Body of pancreas (tissue), 4 donors: ENCODE results near the gene FAM13A. TPM values are rescaled to one million over a fixed set of nuclear protein-coding genes. Genes with fewer than 3 reads are reported as not detected.

Source experiments
- ATAC-seq: fragments of 150-250 bp; one replicate; pipeline ENCODE4 v1.9.1; 2016
- DNase-seq, 4 donors: peaks; one replicate each; pipeline ENCODE4 v3.0.0-alpha.2; 2019
- H3K27ac ChIP-seq, 4 donors: fragments of 200-600 bp; sonication (generic); 1 replicate in 3 of 4; 2 replicates in 1 of 4; pipeline versions ENCODE4 v1.5.1 to v1.6.1; 2016 to 2019; ENCODE audit warnings: mild to moderate bottlenecking in 1 of 4, mixed read lengths in 1 of 4, moderate library complexity in 1 of 4
- H3K27me3 ChIP-seq, 2 donors: fragments of 200-600 bp; sonication (generic); one replicate each; pipeline ENCODE4 v1.6.0; 2016; ENCODE audit warnings: mild to moderate bottlenecking in 1 of 2
- H3K36me3 ChIP-seq, 2 donors: fragments of 200-600 bp; sonication (generic); replicated peaks in 1 of 2; 2 replicates each; pipeline ENCODE4 v1.5.1; 2016; ENCODE audit warnings: low read depth in 2 of 2; ENCODE audit not compliant: insufficient read depth in 1 of 2
- H3K4me1 ChIP-seq: fragments of 200-600 bp; sonication (generic); one replicate; pipeline ENCODE4 v1.6.0; 2016
- H3K4me3 ChIP-seq, 2 donors: fragments of 200-600 bp; sonication (generic); 1 replicate in 1 of 2; 2 replicates in 1 of 2; pipeline ENCODE4 v1.5.1; 2016 to 2019
- H3K9me3 ChIP-seq, 3 donors: fragments of 200-600 bp; sonication (generic); 1 replicate in 2 of 3; 2 replicates in 1 of 3; pipeline ENCODE4 v1.5.1; 2016
- POLR2A ChIP-seq, 3 donors: fragments of 450-650 bp; IDR thresholded peaks; one replicate each; pipeline ENCODE4 v1.6.1; 2016; ENCODE audit warnings: antibody characterized with exemption in 3 of 3, mild to moderate bottlenecking in 2 of 3
- WGBS, 2 donors: methylation state at CpG; one replicate each; pipeline ENCODE4 v1.1.5; 2017; 5-methylcytosine and 5-hydroxymethylcytosine counted together
- intact Hi-C: fragments of 100-400 bp; cut with DNase I; formaldehyde crosslinking; loops from one replicate; pipeline ENCODE4 v1.15.1; 2023
- total RNA-seq, 2 donors: library from RNA; depleted of rRNA; stranded (reverse); fragments of >200 nt; gene quantifications; one replicate each; pipeline ENCODE4 v1.1.0, GENCODE V29; 2016
- TF ChIP-seq, protein P1 (sequence below), 7 experiments: fragments of 450-650 bp in 4 of 7; fragments of 200-600 bp in 3 of 7; sonication (generic) in 3 of 7; IDR thresholded peaks; one replicate each; pipeline ENCODE4 v1.5.1; 2016 to 2019; ENCODE audit warnings: antibody characterized with exemption in 7 of 7

The FAM13A gene
- 10 to 100 TPM; 59.1 to 64.3 TPM for total RNA-seq

DNA sequence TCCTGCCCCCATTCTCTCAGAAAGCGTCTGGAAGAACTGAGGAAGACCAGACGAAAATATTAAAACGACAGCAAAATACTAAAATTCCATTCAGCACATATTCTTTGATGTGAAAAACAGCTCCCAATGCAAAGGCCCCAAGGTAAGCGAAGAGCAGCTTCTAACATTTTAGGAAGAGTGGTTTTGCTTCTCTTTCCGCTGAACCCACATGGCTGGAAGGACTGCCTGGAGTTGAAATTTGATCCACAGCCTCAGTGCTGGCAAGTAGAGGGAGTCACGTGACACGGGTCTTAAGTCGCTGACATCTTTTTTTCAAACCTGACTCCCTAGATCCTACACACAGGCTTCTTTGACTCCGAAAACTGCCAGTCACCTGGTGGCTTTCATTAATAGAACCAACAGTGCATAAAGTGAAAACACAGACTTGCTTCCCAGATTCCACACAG is at the start of gene FAM13A:
Gene FAM13A, minus strand, starts transcription at position 233 of the 446 bp plus-strand sequence. Its CDS starts 221 bp downstream, at position 12.
- DNase-seq (peak; percentile 85 to 95 (median 92)), ATAC-seq (peak; percentile 100)
- intact Hi-C loops, result no loop called here
- no peaks in the 10 kb centered on the region for H3K27me3 ChIP-seq
- peak in 2 of 3 donors; percentile 34 to 35 for TF ChIP-seq POLR2A (IDR thresholded peaks at IDR 0.05)
- TF ChIP-seq, protein P1, sequence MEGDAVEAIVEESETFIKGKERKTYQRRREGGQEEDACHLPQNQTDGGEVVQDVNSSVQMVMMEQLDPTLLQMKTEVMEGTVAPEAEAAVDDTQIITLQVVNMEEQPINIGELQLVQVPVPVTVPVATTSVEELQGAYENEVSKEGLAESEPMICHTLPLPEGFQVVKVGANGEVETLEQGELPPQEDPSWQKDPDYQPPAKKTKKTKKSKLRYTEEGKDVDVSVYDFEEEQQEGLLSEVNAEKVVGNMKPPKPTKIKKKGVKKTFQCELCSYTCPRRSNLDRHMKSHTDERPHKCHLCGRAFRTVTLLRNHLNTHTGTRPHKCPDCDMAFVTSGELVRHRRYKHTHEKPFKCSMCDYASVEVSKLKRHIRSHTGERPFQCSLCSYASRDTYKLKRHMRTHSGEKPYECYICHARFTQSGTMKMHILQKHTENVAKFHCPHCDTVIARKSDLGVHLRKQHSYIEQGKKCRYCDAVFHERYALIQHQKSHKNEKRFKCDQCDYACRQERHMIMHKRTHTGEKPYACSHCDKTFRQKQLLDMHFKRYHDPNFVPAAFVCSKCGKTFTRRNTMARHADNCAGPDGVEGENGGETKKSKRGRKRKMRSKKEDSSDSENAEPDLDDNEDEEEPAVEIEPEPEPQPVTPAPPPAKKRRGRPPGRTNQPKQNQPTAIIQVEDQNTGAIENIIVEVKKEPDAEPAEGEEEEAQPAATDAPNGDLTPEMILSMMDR (IDR thresholded peaks at IDR 0.05), result peak in 1 of 7 experiments; percentile 15
- 1 to 5% methylated on average over 9 of the region's 9 CpGs for WGBS, 2 donors
- H3K4me1 ChIP-seq, result peaks cover 25% of the 10 kb centered on the region
- H3K4me3 ChIP-seq, result peak within 1 kb of the TSS in 1 of 2 donors; percentile 4
- no peaks in the 10 kb centered on the region for H3K36me3 ChIP-seq
- peak within 1 kb of the TSS in 3 of 4 donors; percentile 62 to 74 (median 72) for H3K27ac ChIP-seq
- H3K9me3 ChIP-seq, result no peaks in the 10 kb centered on the region

DNA sequence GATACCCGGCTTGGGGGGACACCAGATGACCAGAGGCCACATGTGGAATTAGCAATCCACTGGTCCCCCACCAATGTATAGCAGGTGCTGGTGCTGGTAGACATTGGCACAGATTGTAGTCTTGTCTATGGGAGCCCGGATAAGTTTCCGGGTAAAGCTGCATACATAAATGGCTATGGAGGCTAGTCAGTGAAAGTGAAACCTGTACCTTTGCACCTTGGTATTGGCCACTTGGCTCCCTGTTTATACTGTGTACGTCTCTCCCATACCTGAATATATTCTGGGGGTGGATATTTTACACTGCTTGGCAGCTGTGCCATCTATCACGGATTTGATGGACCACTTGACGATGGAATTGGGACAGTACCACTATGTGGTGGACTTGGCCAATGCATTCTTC is 48.7 kb upstream of the FAM13A start:
- Histone ChIP-seq H3K27ac (no peak overlapping the region), H3K9me3 (no peaks in the 10 kb centered on the region), H3K27me3 (no peaks in the 10 kb centered on the region), H3K4me3 (no peak overlapping the region), H3K4me1 (peaks cover 5% of the 10 kb centered on the region), H3K36me3 (no peaks in the 10 kb centered on the region)
- DNase-seq (no peak), ATAC-seq (no peak)
- TF ChIP-seq, protein P1 (IDR thresholded peaks at IDR 0.05), result no peak
- no peak for TF ChIP-seq POLR2A (IDR thresholded peaks at IDR 0.05)
- WGBS, 2 donors, result 95 to 100% methylated on average over 4 to 6 of the region's 6 CpGs
- intact Hi-C loops, result no loop called here

DNA sequence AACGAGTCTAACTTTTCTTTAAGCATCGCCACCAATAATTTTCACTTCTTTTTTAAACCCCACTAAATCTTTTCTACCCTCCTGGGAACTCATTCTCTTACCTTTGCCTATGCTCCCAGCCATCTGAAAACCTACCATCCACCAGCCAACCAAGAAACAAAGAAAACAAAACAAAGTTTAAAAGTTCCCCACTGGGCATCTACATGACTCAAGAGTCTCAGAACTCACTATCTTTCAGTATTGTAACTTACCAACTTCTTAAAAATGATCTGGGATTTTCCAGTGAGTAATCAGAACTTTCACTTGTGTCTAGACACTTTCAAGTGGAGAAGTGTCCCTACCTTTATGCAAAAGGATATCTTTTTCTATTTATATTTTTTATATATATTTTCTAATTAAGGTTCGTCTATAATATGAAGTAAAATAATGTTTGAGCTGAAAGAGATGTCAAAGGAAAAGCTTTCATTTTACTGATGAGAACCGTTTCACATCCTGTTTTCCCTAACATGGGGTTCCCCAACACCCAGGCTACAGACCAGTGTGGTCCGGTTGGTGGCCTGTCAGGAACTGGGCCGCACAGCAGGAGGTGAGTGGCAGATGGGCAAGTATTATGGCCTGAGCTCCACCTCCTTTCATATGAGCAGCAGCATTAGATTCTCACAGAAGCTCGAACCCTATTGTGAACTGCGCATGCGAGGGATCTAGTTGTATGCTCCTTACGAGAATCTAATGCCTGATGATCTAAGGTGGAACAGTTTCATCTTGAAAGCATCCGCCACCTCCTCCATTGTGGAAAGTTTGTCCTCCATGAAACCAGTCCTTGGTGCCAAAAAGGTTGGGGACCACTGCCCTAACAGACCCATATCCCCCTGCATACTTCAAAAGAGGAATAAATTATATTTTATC is 44.5 kb upstream of the FAM13A start:
- TF ChIP-seq POLR2A (IDR thresholded peaks at IDR 0.05), result no peak
- TF ChIP-seq, protein P1 (IDR thresholded peaks at IDR 0.05), result no peak
- Histone ChIP-seq H3K27me3 (no peaks in the 10 kb centered on the region), H3K4me3 (no peak overlapping the region), H3K36me3 (no peaks in the 10 kb centered on the region), H3K4me1 (no peaks in the 10 kb centered on the region), H3K9me3 (no peaks in the 10 kb centered on the region), H3K27ac (no peak overlapping the region)
- 86 to 91% methylated on average over 11 of the region's 11 CpGs for WGBS, 2 donors
- no peak for ATAC-seq
- DNase-seq, result no peak
- intact Hi-C loops, result no loop called here

DNA sequence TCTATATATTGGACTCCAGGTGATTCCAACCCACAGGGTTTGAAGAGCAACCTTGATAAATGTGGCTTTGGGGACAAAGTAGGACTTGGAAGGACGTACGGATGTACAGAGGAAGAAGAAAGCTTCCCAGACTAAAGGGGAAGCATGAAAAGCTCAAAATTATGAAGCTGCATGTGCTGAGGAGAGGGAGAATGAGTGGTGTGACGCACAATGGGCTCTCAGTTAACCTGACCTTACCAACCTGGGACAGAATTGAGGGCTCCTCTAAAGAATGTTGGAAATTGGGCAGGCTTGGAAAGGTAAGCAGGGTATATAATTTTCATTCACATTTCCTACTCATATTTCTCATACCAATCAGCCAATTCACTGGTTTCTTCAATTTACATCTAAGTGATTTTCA is 43.9 kb upstream of the FAM13A start:
- no peak for DNase-seq
- Histone ChIP-seq H3K4me1 (no peaks in the 10 kb centered on the region), H3K36me3 (no peaks in the 10 kb centered on the region), H3K27me3 (no peaks in the 10 kb centered on the region), H3K27ac (no peak overlapping the region), H3K9me3 (no peaks in the 10 kb centered on the region), H3K4me3 (no peak overlapping the region)
- WGBS, 2 donors, result 79 to 81% methylated on average over 3 of the region's 3 CpGs
- intact Hi-C loops, result no loop called here
- ATAC-seq, result no peak
- TF ChIP-seq, protein P1 (IDR thresholded peaks at IDR 0.05), result no peak
- no peak for TF ChIP-seq POLR2A (IDR thresholded peaks at IDR 0.05)
